Measurements from ENCODE around the gene ST8SIA5.

ST8SIA5 gene

GRCh38 chr18:46755315-46756024, 1.4 kb downstream of the ST8SIA5 start:
- no peak for TF ChIP-seq CTCF (IDR thresholded peaks at IDR 0.05; ENCODE audit: low read depth, low read length)
- no peak for DNase-seq (ENCODE audit: extremely low read depth, low read depth)

GRCh38 chr18:46754661-46755292, 2.1 kb downstream of the ST8SIA5 start:
- DNase-seq (ENCODE audit: extremely low read depth, low read depth) = no peak
- no peak for TF ChIP-seq CTCF (IDR thresholded peaks at IDR 0.05; ENCODE audit: low read depth, low read length)

- TF ChIP-seq CTCF (IDR thresholded peaks at IDR 0.05; ENCODE audit: low read depth, low read length) = no peak
- no peak for DNase-seq (ENCODE audit: extremely low read depth, low read depth)
Observed at GRCh38 chr18:46754188-46754587, 2.7 kb downstream of the ST8SIA5 start.

GRCh38 chr18:46751882-46752281, 5.0 kb downstream of the ST8SIA5 start:
- no peak for TF ChIP-seq CTCF (IDR thresholded peaks at IDR 0.05; ENCODE audit: low read depth, low read length)

GRCh38 chr18:46750626-46751025, 6.2 kb downstream of the ST8SIA5 start:
- no peak for TF ChIP-seq CTCF (IDR thresholded peaks at IDR 0.05; ENCODE audit: low read depth, low read length)
- DNase-seq (ENCODE audit: extremely low read depth, low read depth) = no peak

More at GRCh38 chr18:46751882-46752281, 5.0 kb downstream of the ST8SIA5 start:
- DNase-seq (ENCODE audit: extremely low read depth, low read depth) = no peak

- no peak for TF ChIP-seq CTCF (IDR thresholded peaks at IDR 0.05; ENCODE audit: low read depth, low read length)
- DNase-seq (ENCODE audit: extremely low read depth, low read depth) = no peak
Observed at GRCh38 chr18:46748466-46748865, 8.4 kb downstream of the ST8SIA5 start.

- no peak for DNase-seq (ENCODE audit: extremely low read depth, low read depth)
- TF ChIP-seq CTCF (IDR thresholded peaks at IDR 0.05; ENCODE audit: low read depth, low read length) = no peak
Observed at GRCh38 chr18:46740046-46740445, 16.8 kb downstream of the ST8SIA5 start.

Measured in AG09319 (cell line).